ENCODE results near the gene ATP6V1A. TPM values are rescaled to one million over a fixed set of nuclear protein-coding genes. Genes with fewer than 3 reads are reported as not detected.

Gene ATP6V1A
- polyA plus RNA-seq, 1 donor from 2014 or later = 225 TPM

DNA sequence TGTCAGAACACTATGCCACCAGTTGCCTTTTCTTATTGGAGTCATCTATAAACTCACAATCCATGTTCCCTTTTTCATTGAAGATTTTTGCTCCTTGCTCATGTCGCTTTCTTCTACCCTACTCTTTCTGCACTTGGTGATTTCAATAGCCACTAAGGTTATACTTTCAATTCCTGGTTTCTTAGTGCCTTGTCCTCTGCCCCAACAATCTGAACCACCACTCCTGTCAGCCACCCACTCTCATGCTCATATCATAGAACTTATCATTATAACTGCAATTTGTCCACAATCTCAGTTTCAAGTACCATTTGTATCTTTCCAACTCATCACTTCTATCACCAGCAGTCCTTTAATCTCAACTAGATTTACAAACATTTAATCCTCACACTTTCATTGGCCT is 81.8 kb downstream of the ATP6V1A start:
- H3F3A ChIP-seq (ENCODE audit: insufficient read depth, low read length, poor library complexity, severe bottlenecking) = no peaks in the 10 kb centered on the region
- H3K9me3 ChIP-seq (ENCODE audit: low read length) = no peaks in the 10 kb centered on the region

DNA sequence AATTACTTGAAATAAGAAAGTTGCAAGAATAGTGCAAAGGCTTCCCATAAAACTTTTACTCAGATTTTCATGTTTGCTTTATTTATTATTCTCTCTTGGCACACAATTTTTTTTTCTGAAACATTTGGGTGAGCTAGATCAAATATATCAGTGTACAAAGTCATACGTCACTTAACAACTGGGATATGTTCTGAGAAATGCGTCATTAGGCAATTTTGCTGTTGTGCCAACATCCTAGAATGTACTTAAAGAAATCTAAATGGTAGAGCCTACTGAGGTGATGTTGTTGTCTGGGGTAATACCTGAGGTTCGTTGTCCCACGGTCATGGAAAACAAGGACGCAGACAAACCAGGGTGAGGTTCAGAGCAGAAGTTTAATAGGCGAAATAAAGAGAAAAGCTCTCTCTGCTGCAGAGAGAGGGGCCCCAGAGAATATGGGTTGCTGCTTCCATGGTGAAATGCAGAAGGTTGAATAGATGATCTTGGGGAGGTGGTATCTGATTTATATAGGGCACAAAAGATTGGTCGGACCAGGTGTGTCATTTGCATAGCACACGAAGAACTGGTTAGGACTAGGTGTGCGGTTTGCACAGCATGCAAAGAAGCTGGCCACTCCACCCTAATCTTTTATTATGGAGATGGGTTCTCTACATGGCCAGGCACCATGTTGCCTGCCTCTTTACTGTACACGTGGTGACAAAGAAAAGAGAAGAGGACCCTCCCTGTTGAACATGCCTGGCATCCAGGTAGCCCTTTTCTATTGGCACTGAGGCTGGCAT is 82.9 kb downstream of the ATP6V1A start:
- Histone ChIP-seq H3F3A (ENCODE audit: insufficient read depth, low read length, poor library complexity, severe bottlenecking) (no peaks in the 10 kb centered on the region), H3K4me2 (ENCODE audit: low read length) (no peak overlapping the region), H3K27ac (ENCODE audit: low read length) (no peak overlapping the region), H4K20me1 (ENCODE audit: insufficient read depth) (no peaks in the 10 kb centered on the region), H3K36me3 (ENCODE audit: insufficient read depth, low read length) (no peaks in the 10 kb centered on the region), H3K4me3 (ENCODE audit: low read length) (no peak overlapping the region), H3K9me2 (ENCODE audit: insufficient read depth, low read length) (no peaks in the 10 kb centered on the region), H2AFZ (ENCODE audit: low read depth, low read length) (no peak overlapping the region), H3K9me3 (ENCODE audit: low read length) (no peaks in the 10 kb centered on the region), H3K9ac (ENCODE audit: low read length) (no peak overlapping the region), H3K27me3 (ENCODE audit: insufficient read depth, low read depth, low read length) (no peaks in the 10 kb centered on the region), H3K79me2 (replicated peaks; ENCODE audit: insufficient read depth, low read length) (no peaks in the 10 kb centered on the region)
- TF ChIP-seq EZH2 (IDR thresholded peaks at IDR 0.05; ENCODE audit: borderline replicate concordance, insufficient read depth, low read length, poor library complexity, severe bottlenecking) = no peak
- TF ChIP-seq EP300 (conservative IDR thresholded peaks at IDR 0.05; ENCODE audit: poor library complexity, severe bottlenecking) = no peak
- no peak for TF ChIP-seq RAD21 (conservative IDR thresholded peaks at IDR 0.05)
- no peak for TF ChIP-seq MXI1 (conservative IDR thresholded peaks at IDR 0.05; ENCODE audit: poor library complexity, severe bottlenecking)
- TF ChIP-seq, protein P1, sequence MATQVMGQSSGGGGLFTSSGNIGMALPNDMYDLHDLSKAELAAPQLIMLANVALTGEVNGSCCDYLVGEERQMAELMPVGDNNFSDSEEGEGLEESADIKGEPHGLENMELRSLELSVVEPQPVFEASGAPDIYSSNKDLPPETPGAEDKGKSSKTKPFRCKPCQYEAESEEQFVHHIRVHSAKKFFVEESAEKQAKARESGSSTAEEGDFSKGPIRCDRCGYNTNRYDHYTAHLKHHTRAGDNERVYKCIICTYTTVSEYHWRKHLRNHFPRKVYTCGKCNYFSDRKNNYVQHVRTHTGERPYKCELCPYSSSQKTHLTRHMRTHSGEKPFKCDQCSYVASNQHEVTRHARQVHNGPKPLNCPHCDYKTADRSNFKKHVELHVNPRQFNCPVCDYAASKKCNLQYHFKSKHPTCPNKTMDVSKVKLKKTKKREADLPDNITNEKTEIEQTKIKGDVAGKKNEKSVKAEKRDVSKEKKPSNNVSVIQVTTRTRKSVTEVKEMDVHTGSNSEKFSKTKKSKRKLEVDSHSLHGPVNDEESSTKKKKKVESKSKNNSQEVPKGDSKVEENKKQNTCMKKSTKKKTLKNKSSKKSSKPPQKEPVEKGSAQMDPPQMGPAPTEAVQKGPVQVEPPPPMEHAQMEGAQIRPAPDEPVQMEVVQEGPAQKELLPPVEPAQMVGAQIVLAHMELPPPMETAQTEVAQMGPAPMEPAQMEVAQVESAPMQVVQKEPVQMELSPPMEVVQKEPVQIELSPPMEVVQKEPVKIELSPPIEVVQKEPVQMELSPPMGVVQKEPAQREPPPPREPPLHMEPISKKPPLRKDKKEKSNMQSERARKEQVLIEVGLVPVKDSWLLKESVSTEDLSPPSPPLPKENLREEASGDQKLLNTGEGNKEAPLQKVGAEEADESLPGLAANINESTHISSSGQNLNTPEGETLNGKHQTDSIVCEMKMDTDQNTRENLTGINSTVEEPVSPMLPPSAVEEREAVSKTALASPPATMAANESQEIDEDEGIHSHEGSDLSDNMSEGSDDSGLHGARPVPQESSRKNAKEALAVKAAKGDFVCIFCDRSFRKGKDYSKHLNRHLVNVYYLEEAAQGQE (IDR thresholded peaks at IDR 0.05; ENCODE audit: borderline replicate concordance) = no peak
- TF ChIP-seq POLR2AphosphoS5 (IDR thresholded peaks at IDR 0.05) = no peak
- no peak for TF ChIP-seq TAF1 (IDR thresholded peaks at IDR 0.05; ENCODE audit: low read depth)
- TF ChIP-seq, protein P2, sequence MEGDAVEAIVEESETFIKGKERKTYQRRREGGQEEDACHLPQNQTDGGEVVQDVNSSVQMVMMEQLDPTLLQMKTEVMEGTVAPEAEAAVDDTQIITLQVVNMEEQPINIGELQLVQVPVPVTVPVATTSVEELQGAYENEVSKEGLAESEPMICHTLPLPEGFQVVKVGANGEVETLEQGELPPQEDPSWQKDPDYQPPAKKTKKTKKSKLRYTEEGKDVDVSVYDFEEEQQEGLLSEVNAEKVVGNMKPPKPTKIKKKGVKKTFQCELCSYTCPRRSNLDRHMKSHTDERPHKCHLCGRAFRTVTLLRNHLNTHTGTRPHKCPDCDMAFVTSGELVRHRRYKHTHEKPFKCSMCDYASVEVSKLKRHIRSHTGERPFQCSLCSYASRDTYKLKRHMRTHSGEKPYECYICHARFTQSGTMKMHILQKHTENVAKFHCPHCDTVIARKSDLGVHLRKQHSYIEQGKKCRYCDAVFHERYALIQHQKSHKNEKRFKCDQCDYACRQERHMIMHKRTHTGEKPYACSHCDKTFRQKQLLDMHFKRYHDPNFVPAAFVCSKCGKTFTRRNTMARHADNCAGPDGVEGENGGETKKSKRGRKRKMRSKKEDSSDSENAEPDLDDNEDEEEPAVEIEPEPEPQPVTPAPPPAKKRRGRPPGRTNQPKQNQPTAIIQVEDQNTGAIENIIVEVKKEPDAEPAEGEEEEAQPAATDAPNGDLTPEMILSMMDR (IDR thresholded peaks at IDR 0.05; ENCODE audit: poor library complexity, severe bottlenecking) = no peak

More for the DNA sequence above, 81.8 kb downstream of the ATP6V1A start:
- H3K9ac ChIP-seq (ENCODE audit: low read length) = no peak overlapping the region
- no peaks in the 10 kb centered on the region for H3K79me2 ChIP-seq (replicated peaks; ENCODE audit: insufficient read depth, low read length)
- H2AFZ ChIP-seq (ENCODE audit: low read depth, low read length) = no peak overlapping the region
- H4K20me1 ChIP-seq (ENCODE audit: insufficient read depth) = no peaks in the 10 kb centered on the region
- no peaks in the 10 kb centered on the region for H3K9me2 ChIP-seq (ENCODE audit: insufficient read depth, low read length)
- H3K36me3 ChIP-seq (ENCODE audit: insufficient read depth, low read length) = no peaks in the 10 kb centered on the region
- H3K27ac ChIP-seq (ENCODE audit: low read length) = no peak overlapping the region
- no peak for TF ChIP-seq SMC3 (conservative IDR thresholded peaks at IDR 0.05; ENCODE audit: poor library complexity)
- no peak for TF ChIP-seq POLR2AphosphoS5 (IDR thresholded peaks at IDR 0.05)
- TF ChIP-seq EZH2 (IDR thresholded peaks at IDR 0.05; ENCODE audit: borderline replicate concordance, insufficient read depth, low read length, poor library complexity, severe bottlenecking) = no peak
- no peak for TF ChIP-seq TAF1 (IDR thresholded peaks at IDR 0.05; ENCODE audit: low read depth)
- no peak for TF ChIP-seq EP300 (conservative IDR thresholded peaks at IDR 0.05; ENCODE audit: poor library complexity, severe bottlenecking)
- TF ChIP-seq, protein P2 (IDR thresholded peaks at IDR 0.05; ENCODE audit: poor library complexity, severe bottlenecking) = no peak
- TF ChIP-seq MXI1 (conservative IDR thresholded peaks at IDR 0.05; ENCODE audit: poor library complexity, severe bottlenecking) = no peak
- TF ChIP-seq, protein P1 (IDR thresholded peaks at IDR 0.05; ENCODE audit: borderline replicate concordance) = no peak
- TF ChIP-seq RAD21 (conservative IDR thresholded peaks at IDR 0.05) = no peak
- H3K4me2 ChIP-seq (ENCODE audit: low read length) = no peak overlapping the region
- H3K27me3 ChIP-seq (ENCODE audit: insufficient read depth, low read depth, low read length) = no peaks in the 10 kb centered on the region
- H3K4me3 ChIP-seq (ENCODE audit: low read length) = no peak overlapping the region

Measured in neural cell (in vitro differentiated cells).